GM12891 (cell line): ENCODE measurements around the gene PSG2.
"Not testable (repeated sequence)": the region's sequence is repeated elsewhere in the genome, so short reads cannot be mapped to it uniquely, and the experiment has no call there.

Source experiments
- PAX5 ChIP-seq: IDR thresholded peaks from 2 replicates; pipeline ENCODE4 v1.6.1; 2011; ENCODE audit warnings: low read length, moderate library complexity, mild to moderate bottlenecking; ENCODE audit not compliant: insufficient read depth, severe bottlenecking
- POLR2A ChIP-seq: IDR thresholded peaks from 2 replicates; pipeline ENCODE4 v1.6.1; 2011; ENCODE audit warnings: low read depth, low read length, control low read depth
- POLR2AphosphoS5 ChIP-seq: IDR thresholded peaks from 2 replicates; pipeline ENCODE4 v1.6.1; 2011; ENCODE audit warnings: low read depth, low read length, control low read depth
- SPI1 ChIP-seq: IDR thresholded peaks from 2 replicates; pipeline ENCODE4 v1.6.1; 2011; ENCODE audit warnings: low read depth, low read length, control low read depth
- TAF1 ChIP-seq: IDR thresholded peaks from 2 replicates; pipeline ENCODE4 v1.6.1; 2011; ENCODE audit warnings: low read depth, low read length, control low read depth

GRCh38 chr19:43022098-43022497 is 60.4 kb downstream of the PSG2 start:
- TF ChIP-seq POLR2AphosphoS5, TAF1, POLR2A, SPI1, PAX5: not testable (repeated sequence)
